ENCODE measurements around the gene PGGT1B. TPM values are rescaled to one million over a fixed set of nuclear protein-coding genes. Genes with fewer than 3 reads are reported as not detected.

PGGT1B gene
- total and polyA plus RNA-seq, 9 of the 15 experiments (the other 6 are each of a cell fraction or from before 2014, with no cell fraction given) = 5.3 to 33.7 (median 19.8) TPM

- TF ChIP-seq REST (IDR thresholded peaks at IDR 0.05; ENCODE audit: borderline replicate concordance) = peak; percentile 65; the same call in 1 of the 2 replicates
- TF ChIP-seq REST (CRISPR knock-in tag; IDR thresholded peaks at IDR 0.05; ENCODE audit: low read depth) = no peak
- no peak for TF ChIP-seq ZNF407 (IDR thresholded peaks at IDR 0.05; ENCODE audit: low read depth)
- no peak for TF ChIP-seq MYC (IDR thresholded peaks at IDR 0.05; ENCODE audit: low read depth, low read length)
- TF ChIP-seq MYC (CRISPR knock-in tag; IDR thresholded peaks at IDR 0.05; ENCODE audit: borderline replicate concordance, low read depth) = no peak
- TF ChIP-seq HMG20B (CRISPR knock-in tag; IDR thresholded peaks at IDR 0.05) = no peak
- TF ChIP-seq ZNF274 (IDR thresholded peaks at IDR 0.05; ENCODE audit: borderline replicate concordance, low read depth, low read length) = no peak
- no peak for TF ChIP-seq ZNF41 (CRISPR knock-in tag; conservative IDR thresholded peaks at IDR 0.05)
- TF ChIP-seq ZNF507 (tag; conservative IDR thresholded peaks at IDR 0.05) = no peak
- TF ChIP-seq TFAM (CRISPR knock-in tag; conservative IDR thresholded peaks at IDR 0.05) = no peak
These were observed 47.2 kb upstream of the PGGT1B start (continued) for GRCh38 chr5:115309751-115310370.
